OCI-LY7 (cell line): ENCODE results near the gene IQCC.
"Not testable (repeated sequence)": the region's sequence is repeated elsewhere in the genome, so short reads cannot be mapped to it uniquely, and the experiment has no call there.

ENCODE experiments used
- EZH2phosphoT487 ChIP-seq: fragments of 200-600 bp; sonication (generic); IDR thresholded peaks from 2 replicates; pipeline ENCODE4 v1.6.1; 2018; ENCODE audit warnings: low read depth, borderline replicate concordance, mild to moderate bottlenecking, mixed run types, antibody characterized with exemption, low read length, moderate library complexity, mixed read lengths
- TF ChIP-seq, protein P1 (sequence below): fragments of 200-600 bp; sonication (generic); conservative IDR thresholded peaks from 2 replicates; pipeline ENCODE4 v1.5.1; 2014; ENCODE audit warnings: mild to moderate bottlenecking, antibody characterized with exemption, low read length, moderate library complexity, mixed read lengths

- TF ChIP-seq, protein P1, sequence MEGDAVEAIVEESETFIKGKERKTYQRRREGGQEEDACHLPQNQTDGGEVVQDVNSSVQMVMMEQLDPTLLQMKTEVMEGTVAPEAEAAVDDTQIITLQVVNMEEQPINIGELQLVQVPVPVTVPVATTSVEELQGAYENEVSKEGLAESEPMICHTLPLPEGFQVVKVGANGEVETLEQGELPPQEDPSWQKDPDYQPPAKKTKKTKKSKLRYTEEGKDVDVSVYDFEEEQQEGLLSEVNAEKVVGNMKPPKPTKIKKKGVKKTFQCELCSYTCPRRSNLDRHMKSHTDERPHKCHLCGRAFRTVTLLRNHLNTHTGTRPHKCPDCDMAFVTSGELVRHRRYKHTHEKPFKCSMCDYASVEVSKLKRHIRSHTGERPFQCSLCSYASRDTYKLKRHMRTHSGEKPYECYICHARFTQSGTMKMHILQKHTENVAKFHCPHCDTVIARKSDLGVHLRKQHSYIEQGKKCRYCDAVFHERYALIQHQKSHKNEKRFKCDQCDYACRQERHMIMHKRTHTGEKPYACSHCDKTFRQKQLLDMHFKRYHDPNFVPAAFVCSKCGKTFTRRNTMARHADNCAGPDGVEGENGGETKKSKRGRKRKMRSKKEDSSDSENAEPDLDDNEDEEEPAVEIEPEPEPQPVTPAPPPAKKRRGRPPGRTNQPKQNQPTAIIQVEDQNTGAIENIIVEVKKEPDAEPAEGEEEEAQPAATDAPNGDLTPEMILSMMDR = not testable (repeated sequence)
- TF ChIP-seq EZH2phosphoT487 = not testable (repeated sequence)
Measured at GRCh38 chr1:32165633-32166032, 39.8 kb upstream of the IQCC start.
